Measurements from ENCODE around the gene ATF5. TPM values are rescaled to one million over a fixed set of nuclear protein-coding genes. Genes with fewer than 3 reads are reported as not detected.
"Not testable (repeated sequence)": the region's sequence is repeated elsewhere in the genome, so short reads cannot be mapped to it uniquely, and the experiment has no call there.

ATF5 gene
- polyA plus RNA-seq, 3 donors = 5.8 to 22.1 (median 6.0) TPM

DNA sequence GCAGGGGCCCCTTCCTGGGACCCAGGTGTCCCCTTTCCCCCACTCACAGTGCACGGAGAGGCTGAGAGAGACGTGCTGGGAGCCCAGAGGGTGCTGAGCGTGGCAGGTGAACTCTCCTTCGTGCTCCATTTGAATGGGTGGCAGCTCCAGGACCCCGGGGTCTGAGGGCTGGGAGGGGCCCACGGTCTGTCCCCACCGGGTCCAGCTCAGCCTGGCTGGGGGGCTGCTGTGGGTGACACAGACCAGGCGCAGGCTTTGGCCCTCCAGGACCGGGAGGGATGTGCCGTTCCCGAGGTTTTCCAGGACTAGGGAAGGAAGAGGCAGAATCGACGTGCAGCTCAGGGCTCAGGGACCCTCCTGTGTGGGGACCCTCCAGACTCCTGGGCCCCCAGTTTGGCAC, 29.6 kb downstream of the ATF5 start:
- H3K9me3 Mint-ChIP-seq; H3K79me2 ChIP-seq (ENCODE audit: insufficient read depth, low read length); H3K4me3 ChIP-seq (replicated peaks in 1 of 3; ENCODE audit: low read depth in 2 of 3, low read length in 3 of 3); H3K27ac Mint-ChIP-seq; H3K27me3 Mint-ChIP-seq (ENCODE audit: low read depth in 3 of 3); intact Hi-C loops (cut with micrococcal nuclease); H2AFZ ChIP-seq (ENCODE audit: insufficient read depth, low read depth, low read length, poor library complexity, severe bottlenecking); H3K9ac ChIP-seq (ENCODE audit: insufficient read depth, low read length, poor library complexity, severe bottlenecking); H3K27me3 ChIP-seq (ENCODE audit: control insufficient read depth in 2 of 2, insufficient read depth in 2 of 2, low read length in 2 of 2); H3K4me2 ChIP-seq (replicated peaks; ENCODE audit: extremely low read depth, low read length, poor library complexity, severe bottlenecking); H3K36me3 Mint-ChIP-seq; H3K4me3 Mint-ChIP-seq; H3K27ac ChIP-seq (ENCODE audit: low read depth in 1 of 2, low read length in 2 of 2); H4K20me1 ChIP-seq (ENCODE audit: insufficient read depth, low read length); DNase-seq; H3K36me3 ChIP-seq (replicated peaks in 1 of 2; ENCODE audit: control insufficient read depth in 1 of 2, insufficient read depth in 2 of 2, low read length in 2 of 2); H3K9me3 ChIP-seq (replicated peaks in 1 of 2; ENCODE audit: control insufficient read depth in 1 of 2, insufficient read depth in 1 of 2, low read length in 2 of 2): not testable (repeated sequence)
- peaks cover 37 to 42% of the 10 kb centered on the region in 2 donors for H3K4me1 ChIP-seq (ENCODE audit: control insufficient read depth in 1 of 2, insufficient read depth in 2 of 2, low read length in 2 of 2)
- H3K4me1 Mint-ChIP-seq = peaks cover 42% of the 10 kb centered on the region
- 83% methylated on average over 10 of the region's 13 CpGs for WGBS (ENCODE audit: insufficient coverage)

DNA sequence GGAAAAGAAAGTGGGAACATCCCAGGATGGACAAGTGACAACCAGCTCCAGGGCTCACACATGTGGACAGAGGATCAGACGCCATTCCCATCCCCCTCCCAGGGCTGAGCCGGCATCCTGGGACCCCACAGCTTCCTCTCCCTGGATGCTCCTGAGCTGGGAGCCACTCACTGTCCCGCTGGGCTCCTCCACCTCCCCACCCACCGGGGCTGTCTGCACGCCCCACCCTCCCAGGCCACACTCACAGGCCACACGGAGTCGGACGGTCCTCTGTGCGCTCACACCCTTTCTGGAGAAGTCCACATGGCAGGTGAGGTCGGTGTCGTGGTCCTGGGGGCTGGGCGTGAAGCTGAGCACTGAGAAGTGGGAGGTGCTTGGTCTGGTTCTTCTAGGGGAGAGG, 30.9 kb downstream of the ATF5 start:
- H2AFZ ChIP-seq (ENCODE audit: insufficient read depth, low read depth, low read length, poor library complexity, severe bottlenecking); H3K36me3 Mint-ChIP-seq; H3K79me2 ChIP-seq (ENCODE audit: insufficient read depth, low read length); H3K27ac Mint-ChIP-seq; H3K9me3 ChIP-seq (replicated peaks in 1 of 2; ENCODE audit: control insufficient read depth in 1 of 2, insufficient read depth in 1 of 2, low read length in 2 of 2); H3K36me3 ChIP-seq (replicated peaks in 1 of 2; ENCODE audit: control insufficient read depth in 1 of 2, insufficient read depth in 2 of 2, low read length in 2 of 2); H3K27me3 Mint-ChIP-seq (ENCODE audit: low read depth in 3 of 3); H3K4me3 Mint-ChIP-seq; DNase-seq; H3K4me2 ChIP-seq (replicated peaks; ENCODE audit: extremely low read depth, low read length, poor library complexity, severe bottlenecking); H3K9me3 Mint-ChIP-seq; intact Hi-C loops (cut with micrococcal nuclease); H3K4me3 ChIP-seq (replicated peaks in 1 of 3; ENCODE audit: low read depth in 2 of 3, low read length in 3 of 3); H3K27ac ChIP-seq (ENCODE audit: low read depth in 1 of 2, low read length in 2 of 2); H3K9ac ChIP-seq (ENCODE audit: insufficient read depth, low read length, poor library complexity, severe bottlenecking); H4K20me1 ChIP-seq (ENCODE audit: insufficient read depth, low read length); H3K27me3 ChIP-seq (ENCODE audit: control insufficient read depth in 2 of 2, insufficient read depth in 2 of 2, low read length in 2 of 2): not testable (repeated sequence)
- peaks cover 24 to 29% of the 10 kb centered on the region in 2 donors for H3K4me1 ChIP-seq (ENCODE audit: control insufficient read depth in 1 of 2, insufficient read depth in 2 of 2, low read length in 2 of 2)
- H3K4me1 Mint-ChIP-seq = peaks cover 29% of the 10 kb centered on the region
- WGBS (ENCODE audit: insufficient coverage) = no CpG with 5 or more reads among the region's 12 CpGs

DNA sequence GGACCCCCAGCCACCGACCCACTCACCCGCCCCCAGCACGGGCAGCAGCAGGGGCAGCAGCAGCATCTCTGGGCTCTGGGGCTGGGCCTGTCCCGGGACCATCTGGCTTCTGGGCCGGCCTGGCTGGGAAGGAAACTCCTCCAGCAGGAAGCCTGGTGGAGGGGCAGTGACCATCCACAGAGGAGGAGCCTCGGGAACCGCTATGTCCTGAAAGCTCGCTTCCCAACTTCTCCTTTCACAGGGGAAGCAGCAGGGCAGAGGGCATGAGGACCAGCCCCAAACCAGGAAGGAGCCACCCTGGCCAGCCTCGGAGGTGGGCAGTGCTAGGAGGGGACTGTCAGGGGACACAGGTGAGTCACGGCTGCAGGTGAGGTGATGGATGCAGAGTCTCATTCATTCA, 32.0 kb downstream of the ATF5 start, which contains the start of gene SIGLEC11:
Gene SIGLEC11 (minus strand): TSS at position 193 of the 400 bp plus-strand sequence. CDS start 91 bp downstream, at position 102.
- H3K9me3 Mint-ChIP-seq; H2AFZ ChIP-seq (ENCODE audit: insufficient read depth, low read depth, low read length, poor library complexity, severe bottlenecking); H3K27ac ChIP-seq (ENCODE audit: low read depth in 1 of 2, low read length in 2 of 2); H3K36me3 Mint-ChIP-seq; H3K79me2 ChIP-seq (ENCODE audit: insufficient read depth, low read length); H3K27me3 Mint-ChIP-seq (ENCODE audit: low read depth in 3 of 3); H4K20me1 ChIP-seq (ENCODE audit: insufficient read depth, low read length); H3K9me3 ChIP-seq (replicated peaks in 1 of 2; ENCODE audit: control insufficient read depth in 1 of 2, insufficient read depth in 1 of 2, low read length in 2 of 2); H3K9ac ChIP-seq (ENCODE audit: insufficient read depth, low read length, poor library complexity, severe bottlenecking); H3K27me3 ChIP-seq (ENCODE audit: control insufficient read depth in 2 of 2, insufficient read depth in 2 of 2, low read length in 2 of 2); H3K36me3 ChIP-seq (replicated peaks in 1 of 2; ENCODE audit: control insufficient read depth in 1 of 2, insufficient read depth in 2 of 2, low read length in 2 of 2); intact Hi-C loops (cut with micrococcal nuclease): not testable (repeated sequence)
- Histone ChIP-seq H3K4me3 (replicated peaks in 1 of 3; ENCODE audit: low read depth in 2 of 3, low read length in 3 of 3) (peak within 1 kb of the TSS in 1 of 3 experiments; percentile 47), H3K4me1 (ENCODE audit: control insufficient read depth in 1 of 2, insufficient read depth in 2 of 2, low read length in 2 of 2) (peaks cover 23 to 26% of the 10 kb centered on the region in 2 donors), H3K4me2 (replicated peaks; ENCODE audit: extremely low read depth, low read length, poor library complexity, severe bottlenecking) (peak within 1 kb of the TSS; percentile 54)
- Mint-ChIP-seq H3K27ac (peak within 1 kb of the TSS in 5 of 7 donors; percentile 11 to 78 (median 40)), H3K4me1 (peaks cover 28% of the 10 kb centered on the region), H3K4me3 (peak within 1 kb of the TSS in 1 of 2 donors; percentile 46)
- WGBS (ENCODE audit: insufficient coverage) = no CpG with 5 or more reads among the region's 10 CpGs
- peak in 2 of 3 donors; percentile 28 to 29 for DNase-seq

Data from CD14-positive monocyte (primary cell).